Measurements from ENCODE around the gene GTF2IRD1. TPM values are rescaled to one million over a fixed set of nuclear protein-coding genes. Genes with fewer than 3 reads are reported as not detected.

The GTF2IRD1 gene
- total RNA-seq, 5 donors from 2014 or later (not counting 1 experiment from before 2014, with no cell fraction given) = 1.2 to 6.9 (median 3.3) TPM

- H3K36me3 ChIP-seq (ENCODE audit: control insufficient read depth in 2 of 2, extremely low read depth in 1 of 2, insufficient read depth in 1 of 2, low read length in 1 of 2) = no peaks in the 10 kb centered on the region
- Mint-ChIP-seq H3K27ac (no peak overlapping the region), H3K4me3 (no peak overlapping the region), H3K27me3 (no peaks in the 10 kb centered on the region), H3K36me3 (no peaks in the 10 kb centered on the region), H3K9me3 (no peaks in the 10 kb centered on the region), H3K4me1 (peaks cover 6 to 10% (median 8%) of the 10 kb centered on the region in 3 donors)
- no peaks in the 10 kb centered on the region for H3K9me3 ChIP-seq
- ATAC-seq (replicated peaks in 1 of 4) = no peak
- ChIA-PET POLR2A (no interaction called here), CTCF (no interaction called here)
- H3K4me3 ChIP-seq (ENCODE audit: control insufficient read depth in 1 of 2, extremely low read depth in 1 of 2, low read length in 1 of 2) = no peak overlapping the region
- peaks cover 0 to 7% of the 10 kb centered on the region in 2 experiments for H3K4me1 ChIP-seq (ENCODE audit: control insufficient read depth in 1 of 2, extremely low read depth in 1 of 2, insufficient read depth in 2 of 2, low read length in 2 of 2)
- H3K27me3 ChIP-seq (replicated peaks in 1 of 2; ENCODE audit: control insufficient read depth in 2 of 2, extremely low read depth in 1 of 2, insufficient read depth in 2 of 2, low read length in 1 of 2) = peaks cover 0 to 3% of the 10 kb centered on the region in 2 experiments
- WGBS (ENCODE audit: insufficient coverage) = 100% methylated on average over 4 of the region's 15 CpGs
- DNase-seq = no peak
- no peak overlapping the region for H3K27ac ChIP-seq (ENCODE audit: low read length)
Measured at GRCh38 chr7:74461970-74462706, 8.4 kb downstream of the GTF2IRD1 start.

GRCh38 chr7:74462707-74463100 is 9.0 kb downstream of the GTF2IRD1 start:
- WGBS (ENCODE audit: insufficient coverage) = 81% methylated on average over 7 of the region's 11 CpGs
- H3K4me3 ChIP-seq (ENCODE audit: control insufficient read depth in 1 of 2, extremely low read depth in 1 of 2, low read length in 1 of 2) = no peak overlapping the region
- H3K4me1 ChIP-seq (ENCODE audit: control insufficient read depth in 1 of 2, extremely low read depth in 1 of 2, insufficient read depth in 2 of 2, low read length in 2 of 2) = peaks cover 0 to 7% of the 10 kb centered on the region in 2 experiments
- peaks cover 0 to 3% of the 10 kb centered on the region in 2 experiments for H3K27me3 ChIP-seq (replicated peaks in 1 of 2; ENCODE audit: control insufficient read depth in 2 of 2, extremely low read depth in 1 of 2, insufficient read depth in 2 of 2, low read length in 1 of 2)
- POLR2A ChIA-PET = no interaction called here
- no peak overlapping the region for H3K27ac ChIP-seq (ENCODE audit: low read length)
- H3K9me3 ChIP-seq = no peaks in the 10 kb centered on the region
- CTCF ChIA-PET = no interaction called here
- H3K4me3 Mint-ChIP-seq = no peak overlapping the region
- no peak for DNase-seq
- no peak for ATAC-seq (replicated peaks in 1 of 4)
- peaks cover 6 to 10% (median 8%) of the 10 kb centered on the region in 3 donors for H3K4me1 Mint-ChIP-seq
- H3K27me3 Mint-ChIP-seq = no peaks in the 10 kb centered on the region
- H3K36me3 ChIP-seq (ENCODE audit: control insufficient read depth in 2 of 2, extremely low read depth in 1 of 2, insufficient read depth in 1 of 2, low read length in 1 of 2) = no peaks in the 10 kb centered on the region
- H3K36me3 Mint-ChIP-seq = no peaks in the 10 kb centered on the region
- no peaks in the 10 kb centered on the region for H3K9me3 Mint-ChIP-seq
- no peak overlapping the region for H3K27ac Mint-ChIP-seq

- no peak overlapping the region for H3K4me3 ChIP-seq (ENCODE audit: control insufficient read depth in 1 of 2, extremely low read depth in 1 of 2, low read length in 1 of 2)
- H3K4me1 ChIP-seq (ENCODE audit: control insufficient read depth in 1 of 2, extremely low read depth in 1 of 2, insufficient read depth in 2 of 2, low read length in 2 of 2) = peaks cover 0 to 7% of the 10 kb centered on the region in 2 experiments
- Mint-ChIP-seq H3K4me1 (peaks cover 6 to 10% (median 8%) of the 10 kb centered on the region in 3 donors), H3K27ac (no peak overlapping the region), H3K9me3 (no peaks in the 10 kb centered on the region), H3K27me3 (no peaks in the 10 kb centered on the region), H3K4me3 (no peak overlapping the region), H3K36me3 (no peaks in the 10 kb centered on the region)
- ChIA-PET POLR2A (no interaction called here), CTCF (interaction anchor here in 1 of 2 donors (0.5 kb wide), 1 partner anchor 111 kb away, joined by 3 read pairs; no protein-coding TSS in a partner anchor)
- ATAC-seq (replicated peaks in 1 of 4) (peak in 3 of 4 experiments; percentile 47 to 61 (median 50)), DNase-seq (no peak)
- H3K27ac ChIP-seq (ENCODE audit: low read length) = no peak overlapping the region
- H3K27me3 ChIP-seq (replicated peaks in 1 of 2; ENCODE audit: control insufficient read depth in 2 of 2, extremely low read depth in 1 of 2, insufficient read depth in 2 of 2, low read length in 1 of 2) = peaks cover 0 to 3% of the 10 kb centered on the region in 2 experiments
- H3K9me3 ChIP-seq = no peaks in the 10 kb centered on the region
- no peaks in the 10 kb centered on the region for H3K36me3 ChIP-seq (ENCODE audit: control insufficient read depth in 2 of 2, extremely low read depth in 1 of 2, insufficient read depth in 1 of 2, low read length in 1 of 2)
- 71% methylated on average over 3 of the region's 7 CpGs for WGBS (ENCODE audit: insufficient coverage)
Measured at GRCh38 chr7:74464931-74465886, 11.5 kb downstream of the GTF2IRD1 start.

GRCh38 chr7:74466196-74466813 is 12.6 kb downstream of the GTF2IRD1 start:
- Mint-ChIP-seq H3K27me3 (no peaks in the 10 kb centered on the region), H3K4me3 (no peak overlapping the region), H3K9me3 (no peaks in the 10 kb centered on the region), H3K36me3 (no peaks in the 10 kb centered on the region), H3K4me1 (peaks cover 6 to 10% (median 8%) of the 10 kb centered on the region in 3 donors), H3K27ac (no peak overlapping the region)
- no peak for ATAC-seq (replicated peaks in 1 of 4)
- Histone ChIP-seq H3K9me3 (no peaks in the 10 kb centered on the region), H3K27me3 (replicated peaks in 1 of 2; ENCODE audit: control insufficient read depth in 2 of 2, extremely low read depth in 1 of 2, insufficient read depth in 2 of 2, low read length in 1 of 2) (peaks cover 0 to 5% of the 10 kb centered on the region in 2 experiments), H3K4me1 (ENCODE audit: control insufficient read depth in 1 of 2, extremely low read depth in 1 of 2, insufficient read depth in 2 of 2, low read length in 2 of 2) (peaks cover 0 to 7% of the 10 kb centered on the region in 2 experiments), H3K27ac (ENCODE audit: low read length) (no peak overlapping the region), H3K36me3 (ENCODE audit: control insufficient read depth in 2 of 2, extremely low read depth in 1 of 2, insufficient read depth in 1 of 2, low read length in 1 of 2) (no peaks in the 10 kb centered on the region), H3K4me3 (ENCODE audit: control insufficient read depth in 1 of 2, extremely low read depth in 1 of 2, low read length in 1 of 2) (no peak overlapping the region)
- WGBS (ENCODE audit: insufficient coverage) = 79% methylated on average over 20 of the region's 21 CpGs
- ChIA-PET CTCF (no interaction called here), POLR2A (no interaction called here)
- no peak for DNase-seq

GRCh38 chr7:74467876-74468275 is 14.2 kb downstream of the GTF2IRD1 start:
- Mint-ChIP-seq H3K27ac (no peak overlapping the region), H3K9me3 (no peaks in the 10 kb centered on the region), H3K36me3 (no peaks in the 10 kb centered on the region), H3K4me3 (no peak overlapping the region), H3K27me3 (no peaks in the 10 kb centered on the region), H3K4me1 (peaks cover 6 to 10% (median 8%) of the 10 kb centered on the region in 3 donors)
- Histone ChIP-seq H3K4me1 (ENCODE audit: control insufficient read depth in 1 of 2, extremely low read depth in 1 of 2, insufficient read depth in 2 of 2, low read length in 2 of 2) (peaks cover 0 to 7% of the 10 kb centered on the region in 2 experiments), H3K4me3 (ENCODE audit: control insufficient read depth in 1 of 2, extremely low read depth in 1 of 2, low read length in 1 of 2) (no peak overlapping the region), H3K36me3 (ENCODE audit: control insufficient read depth in 2 of 2, extremely low read depth in 1 of 2, insufficient read depth in 1 of 2, low read length in 1 of 2) (no peaks in the 10 kb centered on the region), H3K27ac (ENCODE audit: low read length) (no peak overlapping the region), H3K27me3 (replicated peaks in 1 of 2; ENCODE audit: control insufficient read depth in 2 of 2, extremely low read depth in 1 of 2, insufficient read depth in 2 of 2, low read length in 1 of 2) (peaks cover 0 to 10% of the 10 kb centered on the region in 2 experiments), H3K9me3 (no peaks in the 10 kb centered on the region)
- WGBS (ENCODE audit: insufficient coverage) = 94% methylated on average over 2 of the region's 9 CpGs
- ATAC-seq (replicated peaks in 1 of 4) (no peak), DNase-seq (no peak)
- ChIA-PET POLR2A (no interaction called here), CTCF (no interaction called here)

- ChIA-PET CTCF (no interaction called here), POLR2A (no interaction called here)
- H3K4me1 ChIP-seq (ENCODE audit: control insufficient read depth in 1 of 2, extremely low read depth in 1 of 2, insufficient read depth in 2 of 2, low read length in 2 of 2) = no peaks in the 10 kb centered on the region
- no peaks in the 10 kb centered on the region for H3K9me3 ChIP-seq
- ATAC-seq (replicated peaks in 1 of 4) = no peak
- Mint-ChIP-seq H3K4me3 (no peak overlapping the region), H3K4me1 (peaks cover 0 to 3% (median 0%) of the 10 kb centered on the region in 3 donors), H3K9me3 (no peaks in the 10 kb centered on the region), H3K27ac (no peak overlapping the region), H3K27me3 (no peaks in the 10 kb centered on the region), H3K36me3 (no peaks in the 10 kb centered on the region)
- H3K27ac ChIP-seq (ENCODE audit: low read length) = no peak overlapping the region
- WGBS (ENCODE audit: insufficient coverage) = 94% methylated on average over 3 of the region's 8 CpGs
- no peak overlapping the region for H3K4me3 ChIP-seq (ENCODE audit: control insufficient read depth in 1 of 2, extremely low read depth in 1 of 2, low read length in 1 of 2)
- peaks cover 0 to 10% of the 10 kb centered on the region in 2 experiments for H3K27me3 ChIP-seq (replicated peaks in 1 of 2; ENCODE audit: control insufficient read depth in 2 of 2, extremely low read depth in 1 of 2, insufficient read depth in 2 of 2, low read length in 1 of 2)
- H3K36me3 ChIP-seq (ENCODE audit: control insufficient read depth in 2 of 2, extremely low read depth in 1 of 2, insufficient read depth in 1 of 2, low read length in 1 of 2) = no peaks in the 10 kb centered on the region
- no peak for DNase-seq
Measured at GRCh38 chr7:74470504-74470903, 16.8 kb downstream of the GTF2IRD1 start.
